ENCODE results near the gene SLC17A8.
"Not testable (repeated sequence)": the region's sequence is repeated elsewhere in the genome, so short reads cannot be mapped to it uniquely, and the experiment has no call there.

The SLC17A8 gene

DNA sequence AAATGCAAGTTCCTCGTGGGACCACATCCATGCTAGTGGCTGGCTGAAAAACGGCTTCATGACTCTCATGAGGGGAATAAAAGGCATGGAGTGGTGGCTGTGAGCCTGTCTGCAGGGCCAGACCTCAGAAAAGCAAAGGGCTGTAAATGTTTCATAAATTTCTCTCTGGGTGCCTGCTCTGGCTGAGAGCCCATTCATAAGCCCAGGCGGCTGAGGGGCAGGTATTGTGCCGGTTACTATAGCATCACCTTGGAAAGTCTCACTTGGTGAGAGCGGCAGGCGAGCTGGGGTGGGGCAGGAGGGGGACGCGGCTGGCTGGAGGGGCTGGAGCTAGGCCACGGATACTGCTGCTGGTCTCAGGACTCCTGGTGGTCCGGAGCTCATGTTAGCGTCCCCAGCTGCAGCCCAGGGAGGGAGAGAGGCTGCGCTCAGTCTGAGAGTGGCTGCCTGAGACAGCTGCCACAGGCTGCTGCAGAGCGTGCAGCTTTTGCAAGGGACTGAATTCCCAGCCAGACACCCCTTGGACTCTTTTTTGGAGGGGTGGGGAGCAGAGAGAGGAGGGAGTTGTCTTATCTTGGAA, at the start of gene SLC17A8:
SLC17A8 (plus strand) TSS at position 431 of the 580 bp plus-strand sequence. CDS start 318 bp downstream, outside the sequence.
- DNase-seq = peak in 1 of 2 experiments; percentile 57

DNA sequence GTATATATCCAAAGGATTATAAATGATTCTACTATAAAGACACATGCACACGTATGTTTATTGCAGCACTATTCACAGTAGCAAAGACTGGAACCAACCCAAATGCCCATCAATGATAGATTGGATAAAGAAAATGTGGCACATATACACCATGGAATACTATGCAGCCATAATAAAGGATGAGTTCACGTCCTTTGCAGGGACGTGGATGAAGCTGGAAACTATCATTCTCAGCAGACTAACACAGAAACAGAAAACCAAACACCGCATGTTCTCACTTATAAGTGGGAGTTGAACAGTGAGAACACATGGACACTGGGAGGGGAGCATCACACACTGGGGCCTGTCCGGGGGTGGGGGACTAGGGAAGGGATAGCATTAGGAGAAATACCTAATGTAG, 48.7 kb upstream of the SLC17A8 start:
- not testable (repeated sequence) for DNase-seq

DNA sequence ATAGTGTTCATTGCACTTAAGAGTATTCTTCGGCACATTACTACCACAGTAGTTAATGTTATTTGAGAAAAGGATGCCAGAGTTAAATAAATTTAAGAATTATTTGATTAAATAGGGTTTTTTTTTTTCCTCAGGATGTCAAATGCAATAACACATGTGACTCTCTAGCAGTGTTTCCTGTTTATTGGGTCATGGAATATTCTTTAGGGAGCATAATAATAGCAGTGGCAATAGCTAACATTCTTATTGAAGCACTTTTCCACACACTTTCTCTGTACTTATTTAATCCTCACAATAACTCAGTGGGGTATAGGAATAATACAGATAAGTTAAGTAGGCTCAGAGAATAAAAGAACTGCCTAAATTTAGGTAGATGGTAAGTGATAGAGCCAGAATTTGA, 45.6 kb upstream of the SLC17A8 start:
- DNase-seq = no peak

DNA sequence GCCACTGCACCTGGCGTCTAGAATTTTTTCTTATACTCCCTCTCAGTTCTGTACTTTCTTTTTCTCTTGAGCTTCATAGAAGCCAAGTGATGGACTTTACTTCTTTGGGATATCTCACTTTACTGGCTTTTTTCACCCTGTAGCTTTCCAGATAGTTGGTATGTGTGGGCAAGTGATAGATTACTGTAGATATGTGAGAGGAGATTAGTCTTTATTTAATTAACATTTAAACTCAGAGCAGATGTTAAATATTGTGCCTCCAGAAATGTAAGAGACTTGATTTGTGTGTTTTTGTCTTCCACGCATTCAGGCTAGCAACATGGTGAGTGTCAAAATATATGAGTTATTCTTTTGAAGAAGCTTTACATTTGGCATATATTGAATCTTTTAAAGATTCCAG, 39.5 kb upstream of the SLC17A8 start:
- DNase-seq = no peak

DNA sequence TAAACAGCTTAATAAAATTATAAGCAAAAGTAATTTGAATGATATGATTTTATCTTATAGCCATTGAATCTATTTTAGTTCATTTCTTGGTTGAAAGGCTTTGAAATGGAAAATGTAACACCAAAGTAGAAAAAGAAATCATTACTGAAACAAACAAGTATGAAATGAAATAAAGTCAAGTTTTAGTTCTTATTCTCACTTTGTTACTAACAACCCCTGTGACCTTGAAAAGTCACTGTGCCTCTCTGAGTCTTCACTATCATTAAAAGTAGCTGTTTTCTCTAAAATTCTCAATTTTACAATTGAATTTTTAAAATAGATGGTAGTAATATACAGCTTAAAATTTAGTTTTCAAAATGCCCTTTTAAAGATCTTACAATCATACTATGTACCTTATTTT, 32.4 kb upstream of the SLC17A8 start:
- DNase-seq = no peak

DNA sequence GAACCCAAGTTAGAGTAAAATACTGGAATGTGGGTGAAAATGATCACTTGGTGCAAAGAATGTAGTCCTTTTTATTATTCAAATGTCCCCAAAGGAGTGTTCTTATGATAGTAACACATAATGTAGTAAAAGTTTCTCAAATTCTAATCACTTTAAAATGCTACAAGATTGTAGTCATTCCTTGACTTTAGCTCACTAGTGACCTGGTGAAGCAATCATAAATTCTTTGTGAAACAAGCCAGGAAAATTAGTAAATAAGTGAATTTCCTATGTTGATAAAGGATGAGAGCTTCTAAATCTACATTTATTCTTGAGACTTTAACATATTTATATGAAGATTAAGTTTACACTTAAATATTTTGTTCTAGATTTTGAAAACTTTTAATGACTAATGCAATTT, 30.7 kb upstream of the SLC17A8 start:
- no peak for DNase-seq

DNA sequence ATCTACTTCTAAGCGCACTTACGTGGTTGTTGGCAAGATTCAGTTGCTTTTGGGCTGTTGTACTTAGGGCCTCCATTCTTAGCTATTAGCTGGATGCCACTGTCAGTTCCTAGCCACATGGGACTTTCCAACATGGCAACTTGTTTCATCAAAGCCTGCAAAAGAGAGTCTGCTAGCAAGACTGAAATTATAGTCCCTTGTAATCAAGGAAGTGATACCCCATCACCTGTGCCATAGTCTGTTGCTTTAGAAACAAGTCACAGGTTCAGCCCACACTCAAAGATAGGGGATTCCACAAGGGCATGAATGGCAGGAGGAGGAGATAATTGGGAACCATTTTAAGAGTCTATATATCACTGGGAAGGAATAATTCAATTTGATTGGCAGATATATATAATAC, 27.1 kb upstream of the SLC17A8 start:
- no peak for DNase-seq

DNA sequence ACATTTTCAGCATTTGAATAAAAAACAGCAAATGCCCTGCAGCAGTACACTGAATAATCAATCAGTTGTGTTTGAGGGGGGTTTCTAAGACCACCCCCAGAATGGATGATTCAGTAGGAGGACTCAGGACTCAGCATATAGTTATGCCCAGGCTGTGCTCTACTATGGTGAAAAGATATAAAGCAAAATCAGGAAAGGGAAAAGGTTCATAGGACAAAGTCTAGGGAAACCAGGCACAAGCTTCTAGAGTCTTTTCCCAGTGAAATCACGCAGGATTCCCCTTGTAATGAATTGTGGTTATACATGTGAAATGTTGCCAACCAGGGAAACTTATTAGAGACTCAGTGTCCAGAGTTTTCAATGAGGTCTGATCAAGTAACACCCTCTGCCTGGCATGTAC, 25.0 kb upstream of the SLC17A8 start:
- DNase-seq = no peak

DNA sequence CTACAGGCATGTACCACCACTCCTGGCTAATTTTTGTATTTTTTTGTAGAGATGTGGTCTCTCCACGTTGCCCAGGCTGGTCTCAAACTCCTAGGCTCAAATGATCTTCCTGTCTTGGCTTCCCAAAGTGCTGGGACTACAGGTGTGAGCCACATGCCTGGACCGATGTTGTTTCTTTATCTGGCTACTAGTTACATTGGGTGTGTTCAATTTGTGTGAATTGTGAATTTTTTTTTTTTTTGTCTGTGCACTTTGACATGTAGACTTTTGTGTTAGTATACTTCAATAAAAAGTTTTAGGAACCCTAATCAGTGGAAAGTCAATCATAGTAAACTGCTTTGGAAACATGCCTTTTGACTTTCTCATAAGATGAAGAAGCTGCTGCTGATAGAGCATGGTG, 24.0 kb upstream of the SLC17A8 start:
- DNase-seq = no peak

DNA sequence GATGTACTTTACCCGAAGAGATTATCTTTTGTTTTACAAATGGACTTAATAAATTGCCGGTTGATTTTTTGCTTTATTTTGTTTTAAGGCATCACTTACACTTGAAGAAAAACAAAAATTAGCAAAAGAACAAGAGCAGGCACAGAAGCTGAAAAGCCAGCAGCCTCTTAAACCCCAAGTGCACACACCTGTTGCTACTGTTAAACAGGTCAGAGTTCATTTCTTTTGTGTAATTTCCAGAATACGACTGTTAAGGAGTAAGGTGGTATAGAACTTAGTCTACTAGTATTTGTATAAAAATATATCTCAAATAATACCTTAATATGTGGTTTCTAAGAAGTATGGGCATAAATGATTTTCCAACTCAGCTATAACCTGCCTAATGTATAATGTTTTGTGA, 19.6 kb upstream of the SLC17A8 start:
- no peak for DNase-seq

DNA sequence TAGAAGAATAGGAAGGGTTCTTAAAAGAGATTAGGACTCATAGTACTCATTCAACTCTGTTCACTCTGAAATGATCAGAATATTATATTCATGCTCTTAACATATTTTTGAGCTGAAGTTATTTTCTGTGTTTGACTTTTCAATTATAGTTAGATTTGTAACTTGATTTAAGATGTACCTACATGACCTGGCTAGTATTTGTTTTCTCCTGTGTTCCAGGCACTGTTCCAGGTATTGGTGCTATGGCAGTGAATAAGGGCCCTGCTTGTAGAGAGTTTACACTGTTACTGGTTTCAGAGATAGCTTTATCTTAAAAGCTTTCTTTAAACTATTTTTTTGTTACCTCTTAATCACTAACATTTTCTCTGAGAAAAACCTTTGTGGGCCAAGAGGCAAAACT, 19.1 kb upstream of the SLC17A8 start:
- DNase-seq = no peak

DNA sequence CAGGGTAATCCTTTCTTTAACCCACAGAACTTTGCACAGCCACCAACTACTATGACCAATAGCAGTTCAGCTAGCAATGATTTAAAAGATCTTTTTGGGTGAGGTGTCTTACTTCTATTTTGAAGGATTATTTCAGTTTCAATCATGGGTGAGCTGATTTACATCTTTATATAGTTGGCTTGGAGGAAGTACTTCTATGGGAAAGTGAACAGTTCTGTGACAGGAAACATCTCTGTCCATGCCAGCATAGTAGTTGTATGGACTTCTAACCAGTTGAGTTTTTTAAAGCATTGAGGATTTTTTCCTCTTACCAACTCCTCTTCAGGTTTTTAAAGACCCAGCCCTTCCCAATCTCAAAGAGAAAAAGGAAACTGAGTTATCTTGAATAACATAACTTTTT, 17.8 kb upstream of the SLC17A8 start:
- DNase-seq = no peak

DNA sequence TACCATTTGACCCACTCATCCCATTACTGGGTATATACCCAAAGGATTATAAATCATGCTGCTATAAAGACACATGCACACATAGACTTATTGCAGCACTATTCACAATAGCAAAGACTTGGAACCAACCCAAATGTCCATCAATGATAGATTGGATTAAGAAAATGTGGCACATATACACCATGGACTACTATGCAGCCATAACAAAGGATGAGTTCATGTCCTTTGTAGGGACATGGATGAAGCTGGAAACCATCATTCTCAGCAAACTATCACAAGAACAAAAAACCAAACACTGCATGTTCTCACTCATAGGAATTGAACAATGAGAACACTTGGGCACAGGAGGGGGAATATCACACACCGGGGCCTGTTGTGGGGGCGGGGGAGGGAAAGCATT, 14.0 kb upstream of the SLC17A8 start:
- DNase-seq = not testable (repeated sequence)

DNA sequence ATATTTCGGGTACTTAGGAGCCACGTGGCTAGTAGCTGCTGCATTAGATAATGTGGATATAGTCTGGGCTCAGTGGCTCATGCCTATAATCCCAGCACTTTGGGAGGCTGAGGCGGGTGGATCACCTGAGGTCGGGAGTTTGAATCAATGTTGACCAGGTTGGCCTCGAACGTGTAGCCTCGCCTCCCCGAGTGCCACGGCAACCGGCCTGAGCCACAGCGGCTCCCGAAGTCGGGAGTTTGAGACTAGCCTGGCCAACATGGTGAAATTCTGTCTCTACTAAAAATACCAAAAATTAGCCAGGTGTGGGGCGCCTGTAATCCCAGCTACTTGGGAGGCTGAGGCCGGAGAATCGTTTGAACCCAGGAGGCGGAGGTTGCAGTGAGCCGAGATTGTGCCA, 12.5 kb upstream of the SLC17A8 start:
- DNase-seq = not testable (repeated sequence)

DNA sequence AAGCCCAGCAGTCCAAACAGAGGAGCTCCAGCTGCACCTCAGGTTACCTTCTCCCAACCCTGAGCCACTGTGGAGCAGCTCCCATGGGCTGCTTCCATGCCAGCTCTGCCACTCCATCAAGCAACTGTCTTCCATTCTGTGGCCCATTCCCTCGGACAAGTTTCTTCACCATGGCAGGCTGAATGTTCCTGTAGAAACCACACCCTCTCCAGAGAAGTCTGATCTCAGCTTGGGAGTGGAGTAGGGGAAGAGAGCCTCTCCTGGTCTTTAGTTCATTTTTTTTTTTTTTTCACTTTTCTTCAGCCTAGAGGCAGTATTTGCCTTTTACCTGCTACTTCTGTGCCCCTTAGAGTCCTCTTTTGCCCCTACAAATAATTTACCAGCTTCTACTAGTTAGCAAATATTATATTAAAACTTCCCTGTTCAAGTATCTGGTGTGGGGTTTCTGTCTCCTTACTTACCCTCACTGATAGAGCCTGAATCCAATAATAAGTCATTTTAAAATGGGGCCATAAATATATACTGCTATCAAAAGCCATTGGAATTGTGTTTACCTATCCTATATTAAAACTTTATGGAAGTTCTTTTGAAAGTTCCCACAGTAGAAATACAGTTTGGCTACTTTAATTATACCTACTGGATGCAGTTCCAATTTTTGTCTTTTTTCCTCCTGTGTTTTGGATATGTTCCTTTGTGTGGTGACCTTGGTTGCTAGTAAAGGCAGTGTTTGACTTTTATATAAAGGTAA, 11.7 kb upstream of the SLC17A8 start:
- DNase-seq = no peak

DNA sequence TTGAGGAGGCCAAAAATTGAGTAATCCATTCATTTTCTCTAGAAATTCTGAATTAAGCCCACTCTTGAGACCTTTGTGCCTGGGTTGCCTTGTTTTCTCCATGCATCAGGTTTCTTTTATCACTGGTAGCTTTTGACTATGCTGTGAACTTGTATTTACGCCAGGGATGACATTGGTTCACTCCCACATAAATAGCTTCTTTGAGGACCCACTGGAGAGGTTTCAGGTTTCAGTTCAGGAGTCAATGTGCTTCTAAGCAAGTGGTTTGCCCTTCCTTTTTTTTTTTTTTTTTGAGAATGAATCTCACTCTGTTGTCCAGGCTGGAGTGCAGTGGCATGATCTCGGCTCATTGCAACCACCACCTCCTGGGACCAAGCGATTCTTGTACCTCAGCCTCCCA, 10.2 kb upstream of the SLC17A8 start:
- DNase-seq = peak; percentile 5 to 48

DNA sequence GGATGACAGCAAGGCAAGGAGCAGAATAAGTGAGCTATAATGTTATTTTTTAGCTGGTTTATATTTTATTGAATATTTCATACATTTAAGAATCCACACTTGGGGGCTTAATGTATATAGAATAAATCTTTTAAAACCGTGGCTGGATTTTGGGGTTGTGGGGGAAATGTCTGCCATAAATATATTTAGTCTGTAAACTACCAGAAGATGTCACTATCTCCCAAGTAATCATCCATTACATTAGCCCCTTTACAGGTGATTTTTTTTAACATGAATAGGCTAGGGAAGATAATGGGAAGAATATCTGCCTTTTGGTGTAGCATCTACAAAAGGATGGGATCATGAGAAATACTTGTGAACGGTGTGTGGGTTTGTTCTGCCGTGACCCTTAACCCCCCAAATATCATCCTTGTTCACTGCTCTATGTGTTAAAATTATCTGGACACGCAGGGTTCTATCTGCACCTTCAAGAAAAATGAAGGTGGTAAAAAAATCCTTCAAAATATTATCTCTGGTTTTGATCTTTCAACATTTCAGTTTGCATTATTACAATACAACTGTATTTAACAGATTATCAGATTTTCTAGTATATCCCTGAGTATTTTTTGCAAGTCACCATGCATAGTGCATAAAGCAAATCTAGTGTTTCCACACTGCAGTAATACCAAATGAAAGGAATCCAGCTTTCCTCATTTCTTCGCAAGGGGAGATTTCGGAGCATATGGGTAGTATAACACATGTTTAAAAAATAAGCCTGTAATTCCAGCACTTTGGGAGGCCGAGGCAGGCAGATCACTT, 8.0 kb upstream of the SLC17A8 start:
- peak; percentile 1 to 40 for DNase-seq

DNA sequence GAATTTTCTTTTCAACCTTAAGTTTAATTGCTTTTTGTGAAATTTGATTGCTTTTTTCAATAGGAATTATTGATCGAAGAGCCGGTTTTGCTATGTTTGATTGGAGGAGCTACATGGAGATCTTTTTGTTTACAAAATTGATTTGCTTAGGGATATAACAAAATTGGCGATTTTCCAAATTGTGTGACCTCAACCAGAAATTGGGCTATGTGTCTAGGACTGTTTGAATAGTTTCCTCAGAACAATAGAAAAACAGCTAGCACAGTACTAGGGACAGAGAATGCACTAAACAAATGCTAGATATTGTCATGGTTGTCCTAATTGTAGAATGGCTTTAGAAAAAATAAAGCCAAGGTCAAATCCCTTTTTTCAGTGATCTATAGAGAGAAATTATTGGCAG, 2.4 kb downstream of the SLC17A8 start:
- DNase-seq = no peak

DNA sequence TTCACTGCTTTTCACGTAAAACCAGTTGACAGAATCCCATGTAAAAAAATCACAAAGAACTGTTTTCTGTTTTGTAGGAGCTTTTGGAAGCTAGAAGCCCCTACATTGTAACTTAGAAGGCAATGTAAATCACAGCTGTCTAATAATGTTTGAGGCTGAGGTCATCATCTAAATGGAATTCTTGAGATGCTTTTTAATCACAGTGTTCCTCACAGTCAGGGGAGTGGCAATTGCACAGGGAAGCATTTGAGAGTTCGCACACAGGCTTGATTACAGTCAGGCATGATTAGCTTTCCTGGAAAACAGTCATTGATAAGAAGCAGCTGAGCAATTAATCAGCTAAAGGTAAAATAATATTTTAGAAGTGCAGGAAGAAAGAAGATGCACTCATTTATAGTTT, 2.9 kb downstream of the SLC17A8 start:
- no peak for DNase-seq

DNA sequence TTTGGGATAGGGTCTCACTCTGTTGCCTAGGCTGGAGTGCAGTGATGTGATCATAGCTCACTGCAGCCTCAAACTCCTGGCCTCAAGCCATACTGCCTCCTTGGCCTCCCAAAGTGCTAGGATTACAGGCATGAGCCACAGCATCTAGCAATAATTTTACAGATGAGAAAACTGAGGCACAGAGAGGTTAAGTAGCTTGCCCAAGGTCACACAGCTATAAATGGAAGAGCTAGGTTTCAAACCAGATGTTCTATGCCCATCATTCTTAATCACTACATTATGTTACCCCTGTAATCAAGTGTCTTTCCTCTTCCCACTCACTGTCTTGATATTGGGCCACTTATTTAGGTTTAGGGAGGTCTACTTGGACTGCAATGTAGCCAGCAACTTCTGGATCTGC, 3.6 kb downstream of the SLC17A8 start:
- DNase-seq = no peak

DNA sequence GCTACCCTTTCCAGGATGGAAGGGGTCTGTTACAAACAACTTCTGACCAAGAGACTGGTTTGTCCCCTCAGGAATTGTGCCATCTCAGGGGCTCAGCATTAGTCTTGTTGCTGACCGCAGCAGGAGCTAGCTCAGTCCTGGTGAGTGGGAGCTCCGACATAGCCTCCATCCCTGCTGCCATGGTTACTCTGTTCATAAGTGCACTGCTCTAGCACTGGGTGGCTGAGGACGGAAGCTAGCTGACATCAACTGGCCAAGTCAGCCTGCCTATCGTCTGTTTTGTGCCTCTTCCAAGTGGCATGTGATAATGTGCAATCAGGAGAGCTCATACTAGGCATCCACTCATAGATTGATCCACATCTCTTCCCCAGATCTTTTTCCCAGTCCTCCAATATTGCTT, 7.5 kb downstream of the SLC17A8 start:
- no peak for DNase-seq

DNA sequence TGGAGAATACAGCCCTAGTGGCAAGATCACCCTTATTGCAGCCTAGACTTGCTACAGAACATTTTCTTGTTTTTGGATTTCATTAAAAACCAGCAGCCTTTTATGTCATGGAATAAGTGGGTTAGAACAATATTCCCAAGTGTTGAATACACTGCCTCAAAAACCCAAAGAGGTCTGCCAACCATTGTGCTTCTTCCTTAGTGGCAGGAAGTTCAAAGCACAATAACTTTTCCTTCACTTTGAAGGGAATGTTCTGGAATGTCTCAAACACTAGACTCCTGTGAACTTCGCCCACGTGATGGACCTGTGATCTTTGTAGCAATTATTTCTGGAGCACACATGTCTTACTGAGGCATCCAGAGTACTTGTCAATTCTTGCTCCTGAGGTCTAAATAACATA, 8.5 kb downstream of the SLC17A8 start:
- DNase-seq = no peak

DNA sequence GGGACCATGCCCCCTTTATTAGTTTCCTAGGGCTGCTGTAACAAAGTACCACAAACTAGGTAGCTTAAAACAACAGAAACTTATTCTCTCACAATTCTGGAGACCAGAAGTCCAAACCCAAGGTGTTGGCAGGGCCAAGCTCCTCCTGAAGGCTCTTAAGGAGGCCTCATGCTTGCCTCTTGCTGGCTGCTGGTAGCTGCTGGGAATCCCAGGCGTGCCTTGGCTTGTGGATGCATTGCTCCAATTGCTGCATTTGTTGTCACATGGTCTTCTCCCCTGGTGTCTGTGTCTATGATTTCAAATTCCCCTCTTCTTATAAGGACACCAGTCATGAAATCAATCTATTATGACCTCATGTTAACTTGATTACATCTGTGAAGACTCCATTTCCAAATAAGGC, 11.2 kb downstream of the SLC17A8 start:
- DNase-seq = no peak

DNA sequence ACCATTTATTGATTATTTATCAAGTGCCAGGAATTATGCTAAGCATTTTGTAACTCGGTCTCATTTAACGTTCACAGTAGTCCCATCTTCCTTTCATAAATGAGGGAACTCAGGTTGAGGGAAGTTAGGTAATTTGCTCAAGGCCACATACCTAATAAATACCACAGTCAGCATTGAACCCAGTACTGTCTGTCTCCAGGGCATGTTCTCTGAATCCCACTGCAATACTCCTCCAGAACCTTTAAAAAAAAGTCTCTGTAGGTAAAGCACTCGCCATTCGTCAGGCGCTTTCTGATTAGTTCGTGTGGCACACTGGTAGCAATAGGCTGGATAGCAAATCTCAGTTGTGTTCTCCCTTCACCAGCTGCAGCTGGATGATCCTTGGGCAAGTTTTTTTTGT, 14.3 kb downstream of the SLC17A8 start:
- no peak for DNase-seq

Data from NCI-H524 (cell line).